ENCODE measurements around the gene TMSB10.
"Not testable (repeated sequence)": the region's sequence is repeated elsewhere in the genome, so short reads cannot be mapped to it uniquely, and the experiment has no call there.

Gene TMSB10

DNA sequence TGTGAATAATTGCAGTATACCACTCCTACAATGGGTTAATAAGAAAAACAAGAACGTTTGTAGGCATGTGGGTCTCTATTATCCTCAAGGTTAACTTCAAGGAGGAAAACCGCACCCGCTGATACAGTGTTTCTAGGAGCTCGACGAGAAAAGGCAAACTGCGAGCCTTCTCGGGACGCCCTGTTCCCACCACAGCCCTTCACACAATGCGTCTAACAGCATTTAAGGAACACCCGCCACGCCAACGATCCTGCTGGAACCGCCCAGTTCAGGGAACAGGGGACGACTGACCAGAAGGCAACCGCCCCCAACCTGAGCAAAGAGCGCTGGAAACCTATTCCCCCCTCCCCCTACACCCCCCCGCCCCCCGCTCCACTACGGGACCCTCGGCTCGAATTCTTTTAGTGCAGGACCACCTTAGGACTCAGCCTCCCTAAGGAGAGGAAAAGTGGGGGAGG lies 710 bp upstream of the TMSB10 start:
- DNase-seq = peak; percentile 23

DNA sequence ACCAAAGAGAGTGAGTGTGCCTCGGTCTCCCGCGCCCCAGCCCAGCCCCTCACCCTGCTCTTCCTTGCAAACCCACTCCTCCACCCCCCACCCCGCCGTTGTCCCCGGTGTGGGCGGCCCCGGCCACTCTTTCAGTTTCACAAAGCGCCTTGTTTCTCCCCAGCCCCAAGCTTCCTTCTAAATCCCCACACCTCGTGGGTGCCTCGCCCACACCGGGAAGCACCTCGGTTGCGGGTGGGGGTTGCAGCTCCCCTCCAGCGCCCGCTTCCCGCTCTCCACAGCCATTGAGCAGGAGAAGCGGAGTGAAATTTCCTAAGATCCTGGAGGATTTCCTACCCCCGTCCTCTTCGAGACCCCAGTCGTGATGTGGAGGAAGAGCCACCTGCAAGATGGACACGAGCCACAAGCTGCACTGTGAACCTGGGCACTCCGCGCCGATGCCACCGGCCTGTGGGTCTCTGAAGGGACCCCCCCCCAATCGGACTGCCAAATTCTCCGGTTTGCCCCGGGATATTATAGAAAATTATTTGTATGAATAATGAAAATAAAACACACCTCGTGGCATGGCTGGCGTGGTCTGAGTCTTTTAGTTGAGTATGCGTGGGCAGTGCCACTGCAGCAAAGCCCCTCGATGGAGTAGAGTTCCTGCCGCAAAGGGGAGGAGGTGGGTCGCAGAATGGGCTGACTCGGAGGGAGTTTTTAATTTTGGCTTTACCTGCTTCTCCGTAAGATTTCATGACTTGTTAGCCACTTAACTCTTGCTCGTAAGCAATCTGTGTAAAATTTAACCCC lies 848 bp downstream of the TMSB10 start:
- DNase-seq = peak; percentile 45

DNA sequence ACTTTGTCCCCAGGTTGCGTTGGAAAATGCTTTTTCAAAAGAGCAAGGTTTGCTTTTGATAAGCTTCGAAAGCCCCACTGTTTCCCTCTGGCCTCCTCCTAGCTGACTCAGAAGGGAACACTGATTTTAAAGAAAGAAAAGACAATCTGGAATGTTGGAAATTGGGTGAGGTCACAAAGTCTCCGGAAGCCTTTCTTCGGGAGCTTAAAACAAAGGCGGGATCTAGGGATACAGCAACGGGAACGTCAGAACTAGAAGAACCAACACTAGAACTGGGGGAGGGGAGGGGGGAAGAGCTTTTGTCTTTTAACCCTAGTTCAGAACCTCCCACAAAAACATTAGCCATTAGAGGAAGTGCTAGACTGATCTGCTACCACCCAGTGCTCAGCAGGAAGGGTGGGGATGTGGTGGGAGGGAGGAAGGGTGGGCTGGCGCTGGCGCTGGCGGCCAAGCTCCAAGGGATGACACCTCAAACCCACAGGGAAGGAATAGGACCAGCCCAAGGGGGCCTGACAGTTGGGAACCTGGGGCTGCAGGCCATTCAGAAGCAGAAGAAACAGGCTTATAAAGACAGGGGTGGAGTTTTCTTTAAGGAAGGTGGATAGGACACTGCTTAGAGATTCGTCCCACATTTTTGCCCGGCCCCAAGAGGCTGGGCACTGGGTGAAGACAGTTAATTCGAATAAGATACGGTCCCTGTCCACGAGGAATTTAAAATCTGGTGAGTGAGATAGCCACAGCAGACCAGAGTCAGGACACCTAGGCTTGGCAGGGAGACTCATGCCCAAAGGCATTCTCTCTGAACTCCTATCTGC lies 1.7 kb downstream of the TMSB10 start:
- peak; percentile 80 for DNase-seq

DNA sequence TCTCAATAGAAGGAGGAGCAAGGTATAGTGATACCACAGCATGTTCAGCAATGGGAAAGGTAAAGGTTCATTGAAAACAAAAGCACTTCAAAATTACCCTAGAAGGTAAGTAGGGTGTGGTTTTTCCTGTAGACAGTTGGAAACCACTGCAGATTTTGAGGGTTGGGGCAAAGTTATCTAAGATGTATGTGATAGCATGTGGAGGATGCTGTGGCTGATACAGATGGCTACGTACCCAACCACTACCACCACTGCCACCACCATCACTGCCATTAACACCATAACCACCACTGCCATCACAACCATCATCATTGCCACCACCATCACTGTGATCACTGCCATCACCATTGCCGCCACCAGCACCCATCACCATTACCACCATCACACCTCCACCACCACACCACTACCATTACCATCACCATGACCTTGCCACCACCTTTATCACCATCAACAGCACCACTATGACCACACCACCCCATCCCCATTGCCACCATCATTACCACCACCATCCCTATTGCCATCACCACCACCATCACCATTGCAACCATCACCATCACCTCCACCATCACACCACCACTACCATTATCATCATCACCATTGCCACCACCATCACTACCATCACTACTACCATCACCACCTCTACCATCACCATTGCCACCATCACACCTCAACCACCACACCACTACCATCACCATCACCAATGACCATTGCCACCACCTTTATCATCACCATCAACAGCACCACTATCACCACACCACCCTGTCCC lies 3.7 kb downstream of the TMSB10 start:
- no peak for DNase-seq

DNA sequence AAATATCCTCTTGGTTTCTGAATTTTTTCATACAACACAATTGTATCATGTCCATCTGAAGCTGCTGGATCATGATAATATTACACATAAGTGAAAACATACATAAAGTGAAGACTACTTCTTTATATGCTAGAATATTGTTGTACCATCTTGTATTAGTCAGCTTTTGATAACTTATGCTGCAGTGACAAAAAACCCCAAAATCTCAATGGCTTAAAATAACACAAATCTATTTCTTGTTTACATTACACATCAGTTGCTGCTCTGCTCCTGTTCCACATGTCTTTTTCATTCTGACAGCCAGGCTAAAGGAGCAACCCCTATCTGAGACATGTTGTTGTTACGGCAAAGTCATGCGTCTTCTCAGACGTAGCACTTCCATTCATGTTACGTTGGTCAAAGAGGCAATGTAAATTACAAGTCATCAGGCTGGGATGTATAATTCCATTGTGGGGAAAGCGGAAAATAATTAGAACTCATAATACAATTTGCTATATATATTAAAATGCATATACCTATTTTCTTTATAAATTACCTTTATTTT lies 5.8 kb downstream of the TMSB10 start:
- no peak for DNase-seq

DNA sequence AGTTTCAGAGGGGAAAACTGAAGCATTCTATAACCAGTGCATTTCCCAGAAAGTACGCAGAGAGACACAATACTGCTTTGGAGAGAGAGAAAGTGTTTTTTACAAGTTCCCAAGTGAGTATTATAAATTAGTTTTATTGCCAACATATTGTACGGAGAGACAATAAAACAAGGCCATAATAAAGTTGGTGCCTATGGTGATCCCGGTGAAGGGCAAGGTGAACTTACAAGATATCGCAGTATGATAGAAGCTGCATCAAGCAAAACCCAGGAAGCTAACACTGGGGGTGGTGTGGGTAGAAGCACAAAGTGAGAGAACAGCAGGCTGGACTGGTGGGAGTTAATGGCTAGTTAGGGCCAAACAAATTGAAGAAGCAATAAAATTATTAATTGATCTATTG lies 7.5 kb downstream of the TMSB10 start:
- no peak for DNase-seq

DNA sequence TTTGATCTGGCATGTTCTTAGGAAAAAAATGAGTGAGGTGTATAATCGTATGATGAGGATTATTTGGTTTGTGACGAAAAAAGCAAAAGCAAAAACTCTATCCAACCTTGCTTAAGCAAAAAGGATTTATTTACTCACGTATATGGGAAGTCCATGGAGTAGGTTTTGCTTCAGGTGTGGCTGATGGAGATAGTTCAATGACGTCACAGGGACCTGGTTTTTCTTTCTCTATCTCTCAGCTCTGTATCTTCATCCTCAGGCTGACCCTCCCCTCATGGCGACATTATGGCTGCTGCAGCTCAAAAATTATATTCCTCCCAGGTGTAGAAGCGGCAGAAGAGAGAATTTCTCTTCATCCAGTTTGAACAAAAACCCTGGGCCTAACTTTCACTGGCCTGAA lies 8.9 kb downstream of the TMSB10 start:
- DNase-seq = no peak

DNA sequence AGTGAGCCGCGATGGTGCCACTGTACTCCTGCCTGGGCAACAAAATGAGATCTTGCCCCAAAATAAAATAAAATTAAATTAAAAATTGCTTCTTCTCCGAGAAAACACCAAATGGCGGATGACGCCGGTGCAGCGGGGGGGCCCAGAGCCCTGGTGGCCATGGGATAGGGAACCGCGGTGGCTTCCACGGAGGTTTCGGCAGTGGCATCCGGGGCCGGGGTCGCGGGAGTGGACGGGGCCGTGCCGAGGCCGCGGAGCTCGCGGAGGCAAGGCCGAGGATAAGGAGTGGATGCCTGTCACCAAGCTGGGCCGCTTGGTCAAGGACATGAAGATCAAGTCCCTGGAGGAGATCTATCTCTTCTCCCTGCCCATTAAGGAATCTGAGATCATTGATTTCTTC lies 10.2 kb downstream of the TMSB10 start:
- DNase-seq = not testable (repeated sequence)

DNA sequence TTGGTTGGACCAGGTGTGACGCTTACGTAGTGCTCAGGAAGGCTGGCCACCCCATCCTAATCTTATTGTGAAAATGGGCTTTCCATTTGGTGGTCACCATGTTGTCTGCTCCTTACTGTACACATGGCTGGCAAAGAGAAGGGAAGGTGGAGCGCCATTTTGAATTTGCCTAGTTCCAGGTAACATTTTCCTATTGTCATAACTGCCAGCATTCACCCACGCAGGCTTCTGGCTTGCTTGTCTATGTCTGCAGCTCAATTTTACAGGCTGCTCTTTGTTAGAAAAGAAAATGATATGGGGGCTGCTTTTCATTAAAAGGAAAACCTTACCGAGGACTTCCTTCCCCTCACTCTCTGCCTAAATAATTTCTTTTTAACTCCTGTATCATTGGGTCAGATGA lies 12.4 kb downstream of the TMSB10 start:
- DNase-seq = not testable (repeated sequence)

DNA sequence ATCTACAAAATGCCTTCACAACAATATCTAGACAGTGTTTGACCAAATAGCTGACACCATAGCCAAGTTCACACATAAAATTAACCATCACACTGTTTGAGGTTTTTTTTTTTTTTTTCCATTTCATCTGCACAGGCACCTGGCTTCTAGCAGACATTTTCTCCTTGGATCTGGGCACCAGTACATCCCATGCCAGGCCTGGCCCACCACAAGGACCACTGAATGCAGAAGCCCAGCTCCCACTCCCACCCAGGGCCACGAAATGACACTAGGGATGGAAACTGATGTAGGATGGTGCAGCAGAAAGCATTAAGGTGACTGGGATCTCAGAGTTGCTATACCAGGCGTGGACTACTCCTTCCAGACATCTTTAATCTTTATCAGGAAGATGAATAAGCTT lies 13.0 kb downstream of the TMSB10 start:
- no peak for DNase-seq

DNA sequence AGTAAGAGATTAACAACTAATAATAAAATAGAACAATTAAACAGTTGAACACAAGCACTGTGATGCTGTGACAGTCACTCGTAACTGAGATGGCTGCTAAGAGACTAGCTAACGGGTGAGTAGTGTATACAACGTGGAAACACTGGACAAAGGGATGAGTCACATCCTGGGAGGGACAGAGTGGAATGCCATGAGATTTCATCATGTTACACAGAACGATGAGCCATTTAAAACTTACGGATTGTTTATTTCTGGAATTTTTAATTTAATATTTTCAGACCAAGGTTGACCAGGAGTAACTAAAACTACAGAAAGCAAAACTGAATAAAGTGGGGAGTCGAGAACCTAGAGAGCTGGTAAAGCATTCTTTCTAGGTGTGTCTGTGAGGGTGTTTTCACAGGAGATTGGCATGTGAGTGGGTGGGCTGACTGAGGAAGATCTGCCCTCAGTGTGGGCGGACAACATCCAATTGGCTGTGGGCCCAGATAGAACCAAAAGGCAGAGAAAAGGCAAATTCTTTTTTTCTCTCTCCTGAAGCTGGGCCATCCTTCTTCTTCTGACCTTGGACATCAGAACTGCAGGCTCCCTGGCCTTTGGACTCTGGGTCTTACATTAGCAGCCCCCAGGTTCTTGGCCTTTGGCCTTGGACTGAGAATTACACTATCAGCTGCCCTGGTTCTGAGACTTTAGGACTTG lies 14.6 kb downstream of the TMSB10 start:
- DNase-seq = peak; percentile 78

DNA sequence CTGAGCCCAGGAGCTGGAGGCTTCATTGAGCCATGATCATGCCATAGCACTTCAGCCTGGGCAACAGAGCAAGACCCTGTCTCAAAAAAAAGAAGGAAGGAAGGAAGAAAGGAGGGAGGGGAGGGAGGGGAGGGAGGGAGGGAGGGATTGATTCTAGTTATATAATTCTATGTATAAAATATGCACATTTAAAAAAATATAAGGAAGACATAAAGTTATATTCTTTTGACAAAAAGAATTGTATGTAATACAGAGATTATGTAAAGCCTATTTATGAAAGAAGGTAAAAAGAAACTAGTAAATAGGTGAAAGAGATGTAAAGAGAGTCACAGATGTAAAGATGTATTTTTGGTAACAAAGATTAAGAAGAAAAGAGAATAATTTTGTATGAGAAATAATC lies 17.6 kb downstream of the TMSB10 start:
- no peak for DNase-seq

DNA sequence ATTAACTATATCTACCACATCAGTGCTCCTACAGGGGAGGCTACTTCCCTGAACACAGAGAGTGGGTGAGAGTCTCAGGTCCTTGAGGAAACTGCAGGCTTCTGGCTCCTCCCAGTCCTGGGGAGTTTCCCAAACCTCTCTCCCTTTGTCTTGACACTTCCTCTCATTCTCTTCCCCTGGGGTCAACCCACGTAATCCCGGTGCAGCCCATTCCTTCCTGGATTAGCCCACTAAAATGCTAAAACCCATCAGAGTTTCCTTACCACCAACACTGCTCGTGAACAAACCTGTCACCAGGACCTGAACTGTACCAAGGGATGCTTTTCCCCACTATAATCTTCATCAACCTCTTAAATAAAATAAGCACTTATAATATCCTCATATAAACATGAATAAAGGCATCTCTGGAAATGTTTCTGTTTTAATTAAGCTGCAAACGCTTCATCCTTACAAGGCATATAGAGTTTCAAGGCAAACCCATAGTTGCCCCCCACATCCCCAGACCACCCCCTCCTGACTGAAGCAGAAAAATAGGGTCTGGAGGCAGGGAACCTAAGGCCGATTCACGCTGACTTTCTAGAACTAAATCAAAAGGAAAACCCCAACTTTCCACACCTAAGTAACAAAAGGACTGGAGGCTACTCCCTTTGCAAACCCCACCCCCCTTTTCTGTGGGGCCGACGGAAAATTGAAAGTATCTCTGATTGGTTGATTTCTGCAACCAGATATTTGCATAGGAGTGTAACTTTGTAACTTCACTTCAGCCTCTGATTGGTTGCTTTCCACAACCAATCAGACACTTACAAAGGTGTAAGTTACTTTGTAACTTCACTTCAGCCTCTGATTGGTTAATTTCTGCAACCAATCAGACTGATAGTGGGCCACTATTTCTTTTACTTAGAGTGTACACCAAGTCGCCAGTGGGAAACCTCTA lies 19.0 kb downstream of the TMSB10 start:
- DNase-seq = peak; percentile 47

DNA sequence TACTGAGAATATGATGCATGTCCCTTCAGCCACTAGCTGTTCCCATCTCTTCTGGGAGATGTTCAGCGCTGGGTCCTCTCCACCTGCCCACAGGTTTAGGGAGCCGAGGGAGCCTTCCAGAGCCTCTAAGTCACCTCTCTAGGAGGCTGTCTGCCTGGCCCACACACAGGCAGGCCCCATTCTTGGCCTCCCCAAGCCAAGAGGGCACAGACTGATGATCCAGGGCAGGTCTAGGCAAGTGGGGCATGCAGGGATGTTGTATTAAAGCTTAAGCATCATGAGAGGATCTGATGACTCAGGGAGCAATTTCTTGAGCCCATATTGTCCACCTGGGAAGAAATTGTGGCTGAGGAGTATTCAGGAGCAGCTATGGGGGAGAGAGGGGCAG lies 19.9 kb downstream of the TMSB10 start:
- DNase-seq = no peak

DNA sequence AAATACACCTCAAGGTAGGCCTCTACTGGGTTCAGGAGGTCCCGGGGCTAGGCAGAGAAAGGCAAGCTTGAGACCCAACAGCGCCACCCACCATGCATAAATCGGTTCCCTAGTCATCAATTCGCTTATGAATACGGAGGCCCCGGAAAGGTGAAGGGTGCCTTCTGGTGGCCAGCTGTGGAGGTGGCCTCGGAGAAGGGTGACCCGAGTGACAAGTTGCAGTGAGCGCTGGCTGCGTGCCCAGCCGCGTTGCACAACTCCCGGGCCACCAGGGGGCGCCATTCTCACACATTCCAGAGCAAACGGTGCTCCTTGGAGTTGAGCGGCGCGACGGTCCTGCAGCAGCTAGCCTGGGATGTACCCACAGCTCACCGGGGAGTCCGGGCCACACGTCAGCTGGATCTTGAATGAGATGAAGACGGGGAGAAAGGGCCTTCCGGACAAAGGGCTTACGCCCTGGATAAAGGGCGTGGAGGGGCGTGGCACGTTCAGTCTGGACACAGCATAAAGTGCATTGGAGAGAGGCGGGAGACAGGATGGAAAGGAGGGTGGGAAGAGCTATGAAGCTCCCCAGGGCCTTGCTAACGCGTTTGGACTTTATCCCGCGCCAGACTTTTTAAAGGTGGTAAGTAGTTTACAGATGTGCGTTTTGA lies 20.4 kb downstream of the TMSB10 start:
- peak; percentile 96 for DNase-seq

DNA sequence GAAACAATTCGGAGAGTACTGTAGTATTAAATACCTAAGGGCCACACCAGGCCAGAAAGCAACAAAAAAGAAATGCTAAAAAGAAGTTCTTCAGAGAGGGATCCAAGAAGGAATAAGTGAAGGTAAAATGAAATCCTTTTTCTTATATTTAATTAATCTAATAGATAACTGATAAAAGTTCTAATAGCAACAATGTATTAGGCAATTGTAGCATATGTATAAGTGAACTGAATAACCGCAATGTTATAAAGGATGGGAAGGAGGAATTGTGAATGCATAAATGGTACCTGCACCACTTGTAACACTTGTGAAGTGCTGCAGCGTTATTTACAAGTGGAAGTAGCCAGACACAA lies 21.8 kb downstream of the TMSB10 start:
- DNase-seq = no peak

DNA sequence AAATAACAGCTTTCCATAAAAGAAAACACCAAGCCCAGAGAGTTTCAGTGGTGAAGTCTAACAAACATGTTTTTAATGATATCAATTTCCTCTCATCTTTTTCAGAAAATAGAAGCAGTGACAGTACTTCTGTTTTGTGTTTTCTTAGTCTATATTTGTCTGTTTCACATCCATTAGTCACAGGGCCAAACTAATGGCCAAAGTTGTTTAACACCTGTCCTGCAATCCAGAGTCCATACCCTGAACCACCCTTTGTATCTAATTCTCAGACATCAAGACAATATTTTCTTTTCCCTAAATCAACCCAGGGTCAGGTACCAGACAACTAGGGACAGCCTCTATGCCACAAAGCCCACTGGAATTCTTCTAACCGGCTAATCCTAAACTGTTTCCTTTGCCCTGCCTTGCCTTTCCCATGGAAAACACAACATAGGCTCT lies 25.9 kb downstream of the TMSB10 start:
- no peak for DNase-seq

DNA sequence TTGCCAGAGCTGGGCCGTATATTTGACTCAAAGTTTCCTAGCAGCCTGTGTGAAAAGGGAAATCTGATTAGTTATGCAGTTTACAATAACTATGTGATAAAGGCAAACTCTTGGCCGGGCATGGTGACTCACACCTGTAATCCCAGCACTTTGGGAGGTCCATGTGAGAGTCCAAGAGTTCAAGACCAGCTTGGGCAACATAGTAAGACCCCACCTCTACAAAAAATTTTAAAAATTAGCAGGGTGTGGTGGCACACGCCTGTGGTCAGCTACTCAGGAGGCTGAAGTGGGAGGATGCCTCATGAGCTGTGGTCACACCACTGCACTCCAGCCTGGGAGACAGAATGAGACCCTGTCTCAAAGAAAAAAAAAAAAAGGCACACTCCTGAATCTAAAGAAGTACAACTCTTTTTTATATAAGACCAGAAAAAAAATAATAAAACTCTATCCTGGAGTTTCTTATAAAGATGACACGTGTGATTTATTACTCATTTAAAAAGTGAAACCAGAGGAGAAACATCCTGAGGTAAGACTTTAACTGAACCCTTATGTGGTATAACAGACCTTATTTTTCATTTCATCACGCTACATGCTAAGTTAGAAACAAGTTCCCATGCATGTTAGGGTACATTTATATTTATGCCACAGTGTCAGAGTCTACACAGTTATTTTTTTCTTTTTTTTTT lies 32.9 kb downstream of the TMSB10 start:
- peak; percentile 58 for DNase-seq

DNA sequence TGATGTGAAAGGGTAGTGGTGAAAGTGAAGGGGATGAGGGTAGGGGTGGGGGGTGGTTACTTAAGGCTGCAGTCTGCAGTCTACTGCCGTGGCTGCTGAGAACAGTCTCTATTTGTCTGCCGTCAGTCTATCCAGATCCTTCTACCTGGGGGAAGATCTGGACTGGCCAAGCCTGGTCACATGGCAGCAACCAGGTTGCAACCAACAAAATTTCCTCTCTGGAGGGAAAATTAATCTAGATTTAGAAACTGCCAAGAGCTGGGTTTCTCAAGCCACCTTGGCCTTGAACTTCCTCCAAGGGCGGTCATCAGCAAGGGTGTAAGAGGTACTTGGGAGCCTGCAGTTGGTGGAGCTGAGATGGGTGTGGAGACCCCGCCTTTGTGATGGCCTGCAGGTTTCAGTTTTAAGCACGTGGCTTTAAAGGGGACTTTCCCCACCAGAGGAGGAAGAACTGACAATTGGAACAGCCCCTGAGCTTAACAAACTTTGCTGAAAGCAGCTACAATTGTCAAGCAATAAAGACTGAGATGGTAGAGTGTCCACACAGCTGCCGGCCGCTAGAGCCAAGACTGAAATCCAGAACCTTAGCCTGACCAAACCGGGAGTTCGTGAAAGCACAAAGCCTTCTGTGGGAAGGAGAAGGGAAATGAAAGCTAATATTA lies 34.1 kb downstream of the TMSB10 start:
- DNase-seq = peak; percentile 66

DNA sequence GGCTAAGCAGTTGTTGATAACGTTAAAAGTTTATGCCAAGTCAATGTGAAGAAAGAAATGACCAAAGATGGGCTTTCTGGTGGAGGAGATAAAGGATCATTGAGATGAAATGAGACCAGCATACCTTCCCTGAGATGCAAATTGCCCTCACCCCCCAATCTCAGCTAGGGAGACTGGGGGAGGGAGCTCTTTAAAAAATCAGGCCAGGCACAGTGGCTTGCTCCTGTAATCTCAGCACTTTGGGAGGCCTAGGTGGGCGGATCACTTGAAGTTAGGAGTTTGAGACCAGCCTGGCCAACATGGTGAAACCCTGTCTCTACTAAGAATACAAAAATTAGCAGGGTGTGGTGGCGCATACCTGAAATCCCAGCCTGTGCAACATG lies 34.6 kb downstream of the TMSB10 start:
- no peak for DNase-seq

All from MV-4-11 (cell line).